ENCODE results near the gene REX1BD. TPM values are rescaled to one million over a fixed set of nuclear protein-coding genes. Genes with fewer than 3 reads are reported as not detected.

The REX1BD gene
- total and polyA plus RNA-seq, 2 of the 13 experiments (the other 11 are each of a cell fraction or from before 2014, with no cell fraction given), result 7.5 to 25.4 TPM

DNA sequence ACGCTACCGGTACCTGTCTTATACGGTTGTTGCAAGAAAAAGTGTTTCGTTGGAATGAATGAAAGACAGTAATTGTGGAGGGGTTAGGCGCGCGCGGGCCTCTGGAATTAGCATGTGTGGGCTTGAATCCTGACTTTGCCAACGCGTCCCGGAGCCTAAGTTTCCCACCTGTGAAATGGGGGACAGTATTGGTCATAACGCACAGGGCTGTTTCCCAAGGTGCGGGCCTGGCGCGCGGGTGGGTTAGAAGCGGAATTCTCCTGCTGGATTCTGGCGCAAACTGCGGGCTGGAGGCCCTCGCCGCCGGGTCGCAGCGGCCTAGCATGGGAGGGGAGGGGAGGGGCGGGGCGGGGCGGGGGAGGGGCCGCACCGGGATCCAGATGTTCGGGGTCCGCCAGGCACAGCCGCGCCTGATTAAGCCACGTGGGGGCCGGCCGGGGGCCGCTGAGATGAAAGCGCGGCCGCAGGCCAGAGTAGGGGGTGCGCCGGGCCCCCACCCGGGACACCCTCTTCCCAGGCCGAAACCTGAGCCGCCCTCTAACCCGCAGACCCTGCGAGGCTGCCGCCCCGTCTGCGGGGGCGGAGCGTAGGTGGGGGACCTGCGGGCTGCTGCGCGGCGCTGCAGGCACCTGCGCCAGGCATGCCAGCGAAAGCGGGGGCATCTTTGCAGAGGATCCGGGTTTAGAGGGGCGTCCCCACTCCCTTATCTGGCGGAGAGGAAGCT, 22.9 kb downstream of the REX1BD start (continued):
- TF ChIP-seq, protein P1, sequence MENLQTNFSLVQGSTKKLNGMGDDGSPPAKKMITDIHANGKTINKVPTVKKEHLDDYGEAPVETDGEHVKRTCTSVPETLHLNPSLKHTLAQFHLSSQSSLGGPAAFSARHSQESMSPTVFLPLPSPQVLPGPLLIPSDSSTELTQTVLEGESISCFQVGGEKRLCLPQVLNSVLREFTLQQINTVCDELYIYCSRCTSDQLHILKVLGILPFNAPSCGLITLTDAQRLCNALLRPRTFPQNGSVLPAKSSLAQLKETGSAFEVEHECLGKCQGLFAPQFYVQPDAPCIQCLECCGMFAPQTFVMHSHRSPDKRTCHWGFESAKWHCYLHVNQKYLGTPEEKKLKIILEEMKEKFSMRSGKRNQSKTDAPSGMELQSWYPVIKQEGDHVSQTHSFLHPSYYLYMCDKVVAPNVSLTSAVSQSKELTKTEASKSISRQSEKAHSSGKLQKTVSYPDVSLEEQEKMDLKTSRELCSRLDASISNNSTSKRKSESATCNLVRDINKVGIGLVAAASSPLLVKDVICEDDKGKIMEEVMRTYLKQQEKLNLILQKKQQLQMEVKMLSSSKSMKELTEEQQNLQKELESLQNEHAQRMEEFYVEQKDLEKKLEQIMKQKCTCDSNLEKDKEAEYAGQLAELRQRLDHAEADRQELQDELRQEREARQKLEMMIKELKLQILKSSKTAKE (CRISPR knock-in tag; IDR thresholded peaks at IDR 0.05; ENCODE audit: borderline replicate concordance), result peak; percentile 68; the same call in 1 of the 2 replicates
- TF ChIP-seq, protein P2, sequence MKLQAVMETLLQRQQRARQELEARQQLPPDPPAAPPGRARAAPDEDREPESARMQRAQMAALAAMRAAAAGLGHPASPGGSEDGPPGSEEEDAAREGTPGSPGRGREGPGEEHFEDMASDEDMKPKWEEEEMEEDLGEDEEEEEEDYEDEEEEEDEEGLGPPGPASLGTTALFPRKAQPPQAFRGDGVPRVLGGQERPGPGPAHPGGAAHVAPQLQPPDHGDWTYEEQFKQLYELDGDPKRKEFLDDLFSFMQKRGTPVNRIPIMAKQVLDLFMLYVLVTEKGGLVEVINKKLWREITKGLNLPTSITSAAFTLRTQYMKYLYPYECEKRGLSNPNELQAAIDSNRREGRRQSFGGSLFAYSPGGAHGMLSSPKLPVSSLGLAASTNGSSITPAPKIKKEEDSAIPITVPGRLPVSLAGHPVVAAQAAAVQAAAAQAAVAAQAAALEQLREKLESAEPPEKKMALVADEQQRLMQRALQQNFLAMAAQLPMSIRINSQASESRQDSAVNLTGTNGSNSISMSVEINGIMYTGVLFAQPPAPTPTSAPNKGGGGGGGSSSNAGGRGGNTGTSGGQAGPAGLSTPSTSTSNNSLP (IDR thresholded peaks at IDR 0.05; ENCODE audit: low read depth, low read length), result no peak
- TF ChIP-seq ZNF274 (CRISPR knock-in tag; IDR thresholded peaks at IDR 0.05), result no peak
- TF ChIP-seq ZNF451 (CRISPR knock-in tag; IDR thresholded peaks at IDR 0.05), result no peak
- peak; percentile 87 for TF ChIP-seq RXRA (CRISPR knock-in tag; IDR thresholded peaks at IDR 0.05)
- no peak for TF ChIP-seq ZNF552 (CRISPR knock-in tag; IDR thresholded peaks at IDR 0.05; ENCODE audit: borderline replicate concordance)
- peak; percentile 83; the same call in 1 of the 2 replicates for TF ChIP-seq NCOA2 (CRISPR knock-in tag; IDR thresholded peaks at IDR 0.05)
- TF ChIP-seq ZNF713 (CRISPR knock-in tag; IDR thresholded peaks at IDR 0.05), result no peak
- no peak for TF ChIP-seq ZNF431 (CRISPR knock-in tag; IDR thresholded peaks at IDR 0.05; ENCODE audit: borderline replicate concordance, low read depth)
- TF ChIP-seq ZNF34 (CRISPR knock-in tag; IDR thresholded peaks at IDR 0.05; ENCODE audit: borderline replicate concordance), result no peak
- 0 out of 2 replicates have a peak, but pooled peaks have one; percentile 4 for TF ChIP-seq ZNF350 (CRISPR knock-in tag; IDR thresholded peaks at IDR 0.05; ENCODE audit: borderline replicate concordance, low read depth)
- no peak for TF ChIP-seq ZZZ3 (CRISPR knock-in tag; IDR thresholded peaks at IDR 0.05; ENCODE audit: borderline replicate concordance)
- TF ChIP-seq MEIS2 (CRISPR knock-in tag; IDR thresholded peaks at IDR 0.05), result no peak
- TF ChIP-seq ZSCAN25 (CRISPR knock-in tag; IDR thresholded peaks at IDR 0.05), result no peak
- no peak for TF ChIP-seq HNRNPUL1 (IDR thresholded peaks at IDR 0.05; ENCODE audit: low read depth, low read length)
- TF ChIP-seq ZNF383 (CRISPR knock-in tag; IDR thresholded peaks at IDR 0.05; ENCODE audit: borderline replicate concordance), result no peak
- TF ChIP-seq, protein P3, sequence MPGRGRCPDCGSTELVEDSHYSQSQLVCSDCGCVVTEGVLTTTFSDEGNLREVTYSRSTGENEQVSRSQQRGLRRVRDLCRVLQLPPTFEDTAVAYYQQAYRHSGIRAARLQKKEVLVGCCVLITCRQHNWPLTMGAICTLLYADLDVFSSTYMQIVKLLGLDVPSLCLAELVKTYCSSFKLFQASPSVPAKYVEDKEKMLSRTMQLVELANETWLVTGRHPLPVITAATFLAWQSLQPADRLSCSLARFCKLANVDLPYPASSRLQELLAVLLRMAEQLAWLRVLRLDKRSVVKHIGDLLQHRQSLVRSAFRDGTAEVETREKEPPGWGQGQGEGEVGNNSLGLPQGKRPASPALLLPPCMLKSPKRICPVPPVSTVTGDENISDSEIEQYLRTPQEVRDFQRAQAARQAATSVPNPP (CRISPR knock-in tag; IDR thresholded peaks at IDR 0.05), result no peak
- TF ChIP-seq FLYWCH1 (CRISPR knock-in tag; IDR thresholded peaks at IDR 0.05), result no peak
- no peak for TF ChIP-seq ZNF510 (CRISPR knock-in tag; IDR thresholded peaks at IDR 0.05; ENCODE audit: low read depth)
- TF ChIP-seq ZBTB42 (CRISPR knock-in tag; IDR thresholded peaks at IDR 0.05), result peak; percentile 99
- no peak for TF ChIP-seq AGO1 (IDR thresholded peaks at IDR 0.05; ENCODE audit: low read depth, low read length, poor library complexity, severe bottlenecking)
- no peak for TF ChIP-seq POLR2AphosphoS5 (IDR thresholded peaks at IDR 0.05; ENCODE audit: low read depth, low read length)
- TF ChIP-seq, protein P4, sequence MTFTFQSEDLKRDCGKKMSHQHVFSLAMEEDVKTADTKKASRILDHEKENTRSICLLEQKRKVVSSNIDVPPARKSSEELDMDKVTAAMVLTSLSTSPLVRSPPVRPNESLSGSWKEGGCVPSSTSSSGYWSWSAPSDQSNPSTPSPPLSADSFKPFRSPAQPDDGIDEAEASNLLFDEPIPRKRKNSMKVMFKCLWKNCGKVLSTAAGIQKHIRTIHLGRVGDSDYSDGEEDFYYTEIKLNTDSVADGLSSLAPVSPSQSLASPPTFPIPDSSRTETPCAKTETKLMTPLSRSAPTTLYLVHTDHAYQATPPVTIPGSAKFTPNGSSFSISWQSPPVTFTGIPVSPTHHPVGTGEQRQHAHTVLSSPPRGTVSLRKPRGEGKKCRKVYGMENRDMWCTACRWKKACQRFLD (CRISPR knock-in tag; IDR thresholded peaks at IDR 0.05; ENCODE audit: borderline replicate concordance), result no peak
- TF ChIP-seq ZNF543 (CRISPR knock-in tag; IDR thresholded peaks at IDR 0.05), result no peak
- no peak for TF ChIP-seq ISX (CRISPR knock-in tag; conservative IDR thresholded peaks at IDR 0.05)
